Pancreas (tissue), 10 donors: Measurements from ENCODE around the gene C6orf120. TPM values are rescaled to one million over a fixed set of nuclear protein-coding genes. Genes with fewer than 3 reads are reported as not detected.

Experiments used
- ATAC-seq, 4 donors: fragments of 200-7000 bp; cut with Tn5 transposase; one replicate each; pipeline versions ENCODE4 v1.8.0 to v1.9.1; 2020; ENCODE audit warnings: mild to moderate bottlenecking in 4 of 4, moderate library complexity in 4 of 4
- DNase-seq, 6 donors: peaks; one replicate each; pipeline ENCODE4 v3.0.0-alpha.2; 2020
- FAIRE-seq: peaks from 2 replicates; lab custom pipeline; 2012; peaks lifted over from hg19 to GRCh38; lab: Jason Lieb, UNC
- H3K27ac ChIP-seq, 4 donors: fragments of 200-600 bp; sonication (generic); 1 replicate in 3 of 4; 2 replicates in 1 of 4; pipeline versions ENCODE4 v1.5.0 to v1.8.0; 2020
- H3K27me3 ChIP-seq, 4 donors: fragments of 200-600 bp; one replicate each; pipeline ENCODE4 v1.8.0; 2021
- H3K36me3 ChIP-seq, 3 donors: fragments of 200-600 bp; sonication (generic) in 1 of 3; one replicate each; pipeline versions ENCODE4 v1.5.0 to v1.8.0; 2020 to 2021
- H3K4me1 ChIP-seq, 3 donors: fragments of 200-600 bp; one replicate each; pipeline ENCODE4 v1.8.0; 2021
- H3K4me3 ChIP-seq, 4 donors: fragments of 200-600 bp; sonication (generic) in 2 of 4; one replicate each; pipeline versions ENCODE4 v1.5.0 to v1.8.0; 2020 to 2021
- H3K9me3 ChIP-seq, 4 donors: fragments of 200-600 bp; one replicate each; pipeline ENCODE4 v1.8.0; 2021
- CTCF ChIP-seq, 4 donors: fragments of 200-600 bp; sonication (generic) in 3 of 4; IDR thresholded peaks; one replicate each; pipeline versions ENCODE4 v1.5.0 to v1.8.0; 2021; ENCODE audit warnings: antibody characterized with exemption in 4 of 4
- WGBS, 2 donors: extraction: QIAGEN DNeasy Blood & Tissue Kit; methylation state at CpG; one replicate each; pipeline ENCODE4 v1.1.7; 2013; 5-methylcytosine and 5-hydroxymethylcytosine counted together
- intact Hi-C, 3 donors: fragments of 100-400 bp; cut with DNase I; formaldehyde crosslinking; loops; one replicate each; pipeline versions ENCODE4 v1.11.1 to v1.14.2; 2022
- polyA plus RNA-seq, 2 donors: library from polyadenylated mRNA; stranded (reverse); fragments of 200-250 nt; gene quantifications; one replicate each; pipeline ENCODE4 v1.2.3, GENCODE V29; 2013
- total RNA-seq, 6 donors: library from RNA; stranded (reverse); fragmentation: NEBNext Ultra II Directional in 4 of 6; extraction: Animal tissue kit (Norgen Biotek cat#: 25700) in 4 of 6; gene quantifications; one replicate each; pipeline versions ENCODE4 v1.2.1 to v1.2.4, GENCODE V29; 2021 to 2023
- donor health status: healthy with polysubstance abuse.
- donor health status: DM: no; HTN: no; CAD: no; lungs with moderate emphysema.
- donor health status: DM: no; HTN: no; CAD: no.
- donor health status: control.
- donor health status: control.
- donor health status: Bipolar disorder and iron deficiency.
- donor health status: DM: yes; HTN: yes; CAD: no.
- donor health status: DM: no; HTN: no; CAD: no.
- donor health status: DM: no; HTN: no; CAD: no.
- donor health status: DM: yes; HTN: yes; CAD: no.

C6orf120 gene
- total and polyA plus RNA-seq, 8 donors: 2.9 to 15.5 (median 11.8) TPM

GRCh38 chr6:169751242-169752073 is 49.5 kb downstream of the C6orf120 start, which contains the start of the genes DYNLT2 and ERMARD:
DYNLT2 (minus strand) TSS chr6:169751572; CDS start chr6:169751458, 114 bp downstream.
ERMARD (plus strand) TSS chr6:169751622; CDS start chr6:169751658, 36 bp downstream.
- Histone ChIP-seq H3K27ac (peak within 1 kb of the TSS; percentile 86 to 97 (median 94)), H3K4me1 (peaks cover 0 to 15% (median 14%) of the 10 kb centered on the region in 3 donors), H3K27me3 (no peaks in the 10 kb centered on the region), H3K9me3 (no peaks in the 10 kb centered on the region), H3K36me3 (no peaks in the 10 kb centered on the region), H3K4me3 (peak within 1 kb of the TSS; percentile 21 to 93 (median 80))
- TF ChIP-seq CTCF (IDR thresholded peaks at IDR 0.05): peak in 3 of 4 donors; percentile 13 to 24 (median 21)
- intact Hi-C loops: no loop called here
- ATAC-seq: peak; percentile 98 to 100 (median 99)
- DNase-seq: peak; percentile 92 to 98 (median 95)
- WGBS, 2 donors: 0 to 1% methylated on average over 77 to 90 of the region's 90 CpGs
- no peak for FAIRE-seq

- intact Hi-C loops: no loop called here
- peak overlapping the region; percentile 21 to 93 (median 80) for H3K4me3 ChIP-seq
- H3K9me3 ChIP-seq: no peaks in the 10 kb centered on the region
- FAIRE-seq: no peak
- H3K27ac ChIP-seq: peak overlapping the region; percentile 86 to 97 (median 94)
- H3K27me3 ChIP-seq: no peaks in the 10 kb centered on the region
- no peak for DNase-seq
- H3K4me1 ChIP-seq: peaks cover 0 to 15% (median 14%) of the 10 kb centered on the region in 3 donors
- 2 to 5% methylated on average over 19 of the region's 19 CpGs for WGBS, 2 donors
- no peak for TF ChIP-seq CTCF (IDR thresholded peaks at IDR 0.05)
- no peaks in the 10 kb centered on the region for H3K36me3 ChIP-seq
- no peak for ATAC-seq
Measured at GRCh38 chr6:169752074-169752623, 50.2 kb downstream of the C6orf120 start.

Other genes with a start within 250 kb of the C6orf120 start
- gene WDR27, start 97 bp upstream of the C6orf120 start, total RNA-seq: 10 to 100 TPM in 5 of 6 donors, 1 to 10 TPM in 1; 9.6 to 32.2 (median 14.9) TPM
- 10 to 100 TPM; 25.5 to 43.1 TPM for gene WDR27, start 97 bp upstream of the C6orf120 start, polyA plus RNA-seq
- gene PHF10, start 22.4 kb downstream of the C6orf120 start, total RNA-seq: 10 to 100 TPM; 14.1 to 34.6 (median 19.9) TPM
- gene PHF10, start 22.4 kb downstream of the C6orf120 start, polyA plus RNA-seq: 10 to 100 TPM; 23.8 to 39.8 TPM
- 1 to 10 TPM in 2 of 6 donors, under 1 TPM in 4; 0.20 to 1.2 (median 0.89) TPM for gene DYNLT2, start 49.4 kb downstream of the C6orf120 start, total RNA-seq
- 1 to 10 TPM; 1.4 to 2.9 TPM for gene DYNLT2, start 49.4 kb downstream of the C6orf120 start, polyA plus RNA-seq
- 10 to 100 TPM in 5 of 6 donors, 1 to 10 TPM in 1; 9.1 to 16.7 (median 13.7) TPM for gene ERMARD, start 49.5 kb downstream of the C6orf120 start, total RNA-seq
- gene ERMARD, start 49.5 kb downstream of the C6orf120 start, polyA plus RNA-seq: 10 to 100 TPM; 50.7 to 62.4 TPM